Measurements from ENCODE around the gene SMARCC2. TPM values are rescaled to one million over a fixed set of nuclear protein-coding genes. Genes with fewer than 3 reads are reported as not detected.

The SMARCC2 gene
- total and polyA plus RNA-seq, 12 donors: 16.2 to 81.9 (median 60.7) TPM

DNA sequence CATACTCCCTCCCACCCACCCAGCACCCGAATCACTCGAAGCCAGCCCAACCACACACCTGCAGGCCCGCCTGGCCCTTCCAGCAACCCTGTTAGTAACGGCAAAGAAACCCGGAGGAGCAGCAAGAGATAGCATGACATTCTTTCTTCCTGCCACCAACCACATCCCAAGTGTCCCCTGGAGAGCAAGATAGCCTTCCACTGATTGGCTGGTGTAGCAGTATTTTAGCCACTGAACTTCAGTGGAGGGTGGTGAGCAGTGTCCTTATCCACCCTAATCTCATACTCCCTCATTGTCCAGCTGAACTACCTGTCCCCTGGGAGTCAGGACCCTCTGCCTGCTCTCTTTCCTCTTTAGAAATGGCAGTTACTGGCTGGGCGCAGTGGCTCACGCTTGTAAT is 39.8 kb upstream of the SMARCC2 start:
- Histone ChIP-seq H3K27ac (no peak overlapping the region), H3K4me3 (no peak overlapping the region), H3K36me3 (peaks cover 0 to 40% (median 0%) of the 10 kb centered on the region in 9 donors), H3K9me3 (no peaks in the 10 kb centered on the region), H3K27me3 (no peaks in the 10 kb centered on the region), H3K4me1 (peaks cover 0 to 11% (median 7%) of the 10 kb centered on the region in 9 donors)
- 71 to 79% methylated on average over 7 of the region's 7 CpGs for WGBS, 2 donors
- TF ChIP-seq, protein P1, sequence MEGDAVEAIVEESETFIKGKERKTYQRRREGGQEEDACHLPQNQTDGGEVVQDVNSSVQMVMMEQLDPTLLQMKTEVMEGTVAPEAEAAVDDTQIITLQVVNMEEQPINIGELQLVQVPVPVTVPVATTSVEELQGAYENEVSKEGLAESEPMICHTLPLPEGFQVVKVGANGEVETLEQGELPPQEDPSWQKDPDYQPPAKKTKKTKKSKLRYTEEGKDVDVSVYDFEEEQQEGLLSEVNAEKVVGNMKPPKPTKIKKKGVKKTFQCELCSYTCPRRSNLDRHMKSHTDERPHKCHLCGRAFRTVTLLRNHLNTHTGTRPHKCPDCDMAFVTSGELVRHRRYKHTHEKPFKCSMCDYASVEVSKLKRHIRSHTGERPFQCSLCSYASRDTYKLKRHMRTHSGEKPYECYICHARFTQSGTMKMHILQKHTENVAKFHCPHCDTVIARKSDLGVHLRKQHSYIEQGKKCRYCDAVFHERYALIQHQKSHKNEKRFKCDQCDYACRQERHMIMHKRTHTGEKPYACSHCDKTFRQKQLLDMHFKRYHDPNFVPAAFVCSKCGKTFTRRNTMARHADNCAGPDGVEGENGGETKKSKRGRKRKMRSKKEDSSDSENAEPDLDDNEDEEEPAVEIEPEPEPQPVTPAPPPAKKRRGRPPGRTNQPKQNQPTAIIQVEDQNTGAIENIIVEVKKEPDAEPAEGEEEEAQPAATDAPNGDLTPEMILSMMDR (IDR thresholded peaks at IDR 0.05): no peak
- ATAC-seq (no peak), DNase-seq (no peak)
- intact Hi-C loops (cut with DNase I): no loop called here

DNA sequence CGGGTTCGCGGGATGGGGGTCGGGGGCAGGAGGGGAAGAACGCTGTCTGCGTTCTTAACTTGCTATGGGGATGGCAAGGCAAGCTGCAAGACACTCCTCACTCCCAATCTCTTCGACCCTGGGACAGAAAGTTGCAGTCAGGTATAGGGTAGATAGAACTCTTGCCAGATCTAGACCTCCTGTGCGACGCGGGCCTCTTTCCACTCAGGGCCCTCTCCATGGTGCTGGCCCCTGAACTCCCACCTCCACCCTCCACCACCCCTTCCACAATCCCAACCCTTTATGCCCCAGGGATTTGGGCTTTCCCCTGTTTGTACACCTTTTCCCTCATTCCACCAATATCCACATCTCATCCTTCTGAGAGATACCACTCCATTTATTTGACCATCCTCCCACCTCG is 35.7 kb upstream of the SMARCC2 start:
- H3K9me3 ChIP-seq: no peaks in the 10 kb centered on the region
- peaks cover 4 to 42% (median 34%) of the 10 kb centered on the region in 9 donors for H3K4me1 ChIP-seq
- intact Hi-C loops (cut with DNase I): loop anchor here in 6 of 10 donors (1.0 to 5.0 kb wide), 7 partner anchors 32 to 108 kb away; partner anchors contain the start of genes ZC3H10 (in 4 of the 6), ANKRD52 (in 2 of the 6), RPL41 (in 1 of the 6) and SMARCC2 (in 1 of the 6)
- WGBS, 2 donors: 71 to 77% methylated on average over 11 of the region's 11 CpGs
- H3K27me3 ChIP-seq: no peaks in the 10 kb centered on the region
- peak overlapping the region in 9 of 10 donors; percentile 58 to 78 (median 71) for H3K4me3 ChIP-seq
- peak overlapping the region in 7 of 10 donors; percentile 81 to 99 (median 93) for H3K27ac ChIP-seq
- H3K36me3 ChIP-seq: peaks cover 0 to 40% (median 0%) of the 10 kb centered on the region in 9 donors
- TF ChIP-seq, protein P1 (IDR thresholded peaks at IDR 0.05): no peak
- no peak for DNase-seq
- ATAC-seq: no peak

DNA sequence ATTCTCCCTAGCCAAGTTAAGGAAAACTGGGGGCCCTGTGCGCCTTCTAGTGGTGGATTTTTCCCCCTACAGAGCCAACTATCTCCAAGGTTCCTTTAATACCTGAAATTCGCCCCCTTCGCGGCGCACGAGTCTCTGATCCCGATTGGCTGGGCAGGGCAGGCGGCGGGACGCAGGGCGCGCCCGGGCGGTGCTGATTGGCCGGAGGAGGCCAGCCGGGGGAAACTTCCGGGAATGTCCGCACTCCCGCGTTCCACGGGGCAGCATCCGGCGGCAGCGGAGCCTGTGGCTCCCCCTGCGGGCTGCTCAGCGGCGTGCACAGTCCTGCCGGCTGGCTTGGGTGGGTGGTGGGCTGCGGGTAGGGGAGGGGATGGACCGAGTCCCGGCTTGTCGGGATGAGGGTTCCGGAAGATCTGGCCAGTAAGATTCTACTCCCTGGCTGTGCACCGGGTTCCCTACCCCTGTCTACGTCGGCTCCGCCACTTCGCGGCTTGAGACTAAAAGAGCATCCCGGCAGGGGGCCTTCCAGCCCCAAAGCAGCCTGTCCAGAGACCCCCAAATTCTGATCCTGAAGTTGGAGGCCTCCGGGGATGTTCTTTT is 34.9 kb upstream of the SMARCC2 start, which contains the start of gene NABP2:
Gene NABP2 (plus strand): TSS at position 241 of the 600 bp plus-strand sequence. CDS start 515 bp downstream, outside the sequence.
- Histone ChIP-seq H3K9me3 (no peaks in the 10 kb centered on the region), H3K4me3 (peak within 1 kb of the TSS; percentile 50 to 78 (median 70)), H3K4me1 (peaks cover 4 to 49% (median 39%) of the 10 kb centered on the region in 9 donors), H3K27me3 (no peaks in the 10 kb centered on the region), H3K36me3 (peaks cover 0 to 35% (median 0%) of the 10 kb centered on the region in 9 donors), H3K27ac (peak within 1 kb of the TSS; percentile 51 to 99 (median 88))
- DNase-seq: peak; percentile 98
- TF ChIP-seq, protein P1 (IDR thresholded peaks at IDR 0.05): peak; percentile 76 to 98 (median 89)
- WGBS, 2 donors: 1% methylated on average over 41 of the region's 41 CpGs
- ATAC-seq: peak; percentile 83 to 92 (median 89)
- intact Hi-C loops (cut with DNase I): loop anchor here in 6 of 10 donors (1.0 to 5.0 kb wide), 7 partner anchors 31 to 107 kb away; partner anchors contain the start of genes ZC3H10 (in 4 of the 6), ANKRD52 (in 2 of the 6), RPL41 (in 1 of the 6) and SMARCC2 (in 1 of the 6)

DNA sequence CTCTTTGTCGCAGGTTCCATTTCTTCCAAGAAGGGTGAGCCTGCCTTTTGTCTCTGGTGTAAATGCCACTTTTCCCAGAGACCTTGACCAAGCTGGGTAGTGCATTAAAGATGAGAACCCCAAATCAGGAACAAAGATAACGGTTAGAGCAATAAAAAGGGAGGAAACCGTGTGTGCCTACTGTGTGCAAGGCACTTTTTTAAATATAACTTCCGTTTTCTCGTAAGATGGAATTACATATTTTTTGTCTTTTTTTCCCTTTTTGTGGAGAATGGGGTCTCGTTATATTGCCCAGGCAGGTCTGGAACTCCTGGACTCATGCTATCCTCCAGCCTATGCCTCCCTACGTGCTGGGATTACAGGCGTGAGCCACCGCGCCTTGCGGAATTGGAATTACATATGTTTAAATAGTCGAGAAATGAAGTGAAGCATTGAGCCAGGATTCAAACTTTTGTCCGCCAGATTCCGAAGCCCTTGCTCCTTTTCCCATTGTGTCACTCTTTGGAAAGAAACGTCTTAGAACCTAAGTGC is 34.4 kb upstream of the SMARCC2 start:
- no peaks in the 10 kb centered on the region for H3K27me3 ChIP-seq
- H3K36me3 ChIP-seq: peaks cover 0 to 29% (median 0%) of the 10 kb centered on the region in 9 donors
- ATAC-seq (no peak), DNase-seq (no peak)
- peak overlapping the region in 9 of 10 donors; percentile 33 to 99 (median 85) for H3K27ac ChIP-seq
- intact Hi-C loops (cut with DNase I): loop anchor here in 6 of 10 donors (1.0 to 5.0 kb wide), 7 partner anchors 30 to 106 kb away; partner anchors contain the start of genes ZC3H10 (in 5 of the 6), ANKRD52 (in 2 of the 6), RPL41 (in 1 of the 6) and SMARCC2 (in 1 of the 6)
- WGBS, 2 donors: 26 to 29% methylated on average over 15 of the region's 15 CpGs
- TF ChIP-seq, protein P1 (IDR thresholded peaks at IDR 0.05): no peak
- H3K4me1 ChIP-seq: peaks cover 4 to 53% (median 39%) of the 10 kb centered on the region in 9 donors
- no peaks in the 10 kb centered on the region for H3K9me3 ChIP-seq
- peak overlapping the region in 8 of 10 donors; percentile 12 to 78 (median 72) for H3K4me3 ChIP-seq

Data from heart right ventricle (tissue), 16 donors.